Panc1 (cell line): ENCODE results near the gene FAN1. TPM values are rescaled to one million over a fixed set of nuclear protein-coding genes. Genes with fewer than 3 reads are reported as not detected.

Experiments
- ATAC-seq: fragments of 200-7000 bp; cut with Tn5 transposase; 2 replicates; pipeline ENCODE4 v1.9.1; 2020; ENCODE audit warnings: mild to moderate bottlenecking, moderate library complexity
- BruUV-seq: library from RNA; stranded (reverse); fragments of 400-500 nt; replicated peaks from 2 replicates; lab custom pipeline; 2021; lab: Mats Ljungman, UMichigan
- CTCF ChIA-PET: fragments of 300-600 bp; sonication (Branson Sonifier 250); formaldehyde crosslinking; loops from one replicate; lab custom pipeline; 2022; ENCODE audit warnings: antibody characterized with exemption; lab: Charles Lee
- POLR2A ChIA-PET: fragments of 300-600 bp; sonication (Branson Sonifier 250); formaldehyde crosslinking; loops from one replicate; lab custom pipeline; 2022; ENCODE audit warnings: antibody characterized with exemption; lab: Charles Lee
- DNase-seq: peaks from one replicate; pipeline ENCODE4 v3.0.0-alpha.2; 2010; ENCODE audit warnings: low read depth, low spot score
- H3K27ac ChIP-seq: 2 replicates; pipeline ENCODE4 v1.5.1; 2011; ENCODE audit warnings: mild to moderate bottlenecking, low read length, inconsistent platforms
- H3K27me3 ChIP-seq: fragments of 200-500 bp; sonication (Bioruptor generic); 2 replicates; pipeline ENCODE4 v1.6.0; 2014; ENCODE audit warnings: low read length, inconsistent platforms; ENCODE audit not compliant: control insufficient read depth, insufficient read depth
- H3K36me3 ChIP-seq: fragments of 200-500 bp; sonication (Bioruptor generic); 2 replicates; pipeline ENCODE4 v1.5.1; 2014; ENCODE audit warnings: inconsistent platforms, mild to moderate bottlenecking, low read length, moderate library complexity; ENCODE audit not compliant: control insufficient read depth, insufficient read depth
- H3K4me1 ChIP-seq: 2 replicates; pipeline ENCODE4 v1.5.1; 2011; ENCODE audit warnings: inconsistent platforms, mild to moderate bottlenecking, low read length, moderate library complexity; ENCODE audit not compliant: control insufficient read depth, insufficient read depth
- H3K4me3 ChIP-seq, 2 experiments: 2 replicates each; pipeline ENCODE4 v1.5.1; 2011 to 2012; ENCODE audit warnings: low read depth in 2 of 2, low read length in 2 of 2, mild to moderate bottlenecking in 2 of 2, inconsistent platforms in 1 of 2, moderate library complexity in 1 of 2
- H3K9me3 ChIP-seq: fragments of 200-500 bp; sonication (Bioruptor generic); 2 replicates; pipeline ENCODE4 v1.5.1; 2014; ENCODE audit warnings: low read depth, mild to moderate bottlenecking, inconsistent platforms, low read length, moderate library complexity; ENCODE audit not compliant: control insufficient read depth, insufficient read depth
- POLR2AphosphoS5 ChIP-seq: IDR thresholded peaks from 2 replicates; pipeline ENCODE4 v1.6.1; 2012; ENCODE audit warnings: mild to moderate bottlenecking, low read depth, low read length, moderate library complexity
- SIN3A ChIP-seq: IDR thresholded peaks from 2 replicates; pipeline ENCODE4 v1.6.1; 2012; ENCODE audit warnings: low read depth, mild to moderate bottlenecking, low read length, moderate library complexity, borderline replicate concordance; ENCODE audit not compliant: insufficient read depth
- TCF7L2 ChIP-seq: IDR thresholded peaks from 2 replicates; pipeline ENCODE4 v1.6.1; 2011; ENCODE audit warnings: mild to moderate bottlenecking, low read depth, low read length, inconsistent platforms
- in situ Hi-C: cut with HindIII; loops from 2 replicates; pipeline ENCODE4 v1.10.0; 2016; ENCODE audit warnings: low sequenced_read_pairs, low pct_unique_long_range_greater_than_20kb
- intact Hi-C: fragments of 100-400 bp; cut with micrococcal nuclease; formaldehyde crosslinking; loops from one replicate; pipeline ENCODE4 v1.10.0; 2022; ENCODE audit not compliant: unreplicated experiment
- total RNA-seq: library from RNA; stranded (reverse); gene quantifications from one replicate; pipeline ENCODE4 v1.2.1, GENCODE V29; 2021; ENCODE audit not compliant: unreplicated experiment
- TF ChIP-seq, protein P1 (sequence below): fragments of 450-650 bp; IDR thresholded peaks from 2 replicates; pipeline ENCODE4 v1.5.1; 2017; ENCODE audit warnings: mild to moderate bottlenecking
- TF ChIP-seq, protein P2 (sequence below), 2 experiments: IDR thresholded peaks; 2 replicates each; pipeline ENCODE4 v1.6.1; 2011 to 2012; ENCODE audit warnings: low read depth in 2 of 2, control low read depth in 1 of 2, low read length in 1 of 2, mild to moderate bottlenecking in 1 of 2, moderate library complexity in 1 of 2; ENCODE audit not compliant: insufficient read depth in 1 of 2

The FAN1 gene
- total RNA-seq, 1 experiment from 2014 or later, result 16.4 TPM

DNA sequence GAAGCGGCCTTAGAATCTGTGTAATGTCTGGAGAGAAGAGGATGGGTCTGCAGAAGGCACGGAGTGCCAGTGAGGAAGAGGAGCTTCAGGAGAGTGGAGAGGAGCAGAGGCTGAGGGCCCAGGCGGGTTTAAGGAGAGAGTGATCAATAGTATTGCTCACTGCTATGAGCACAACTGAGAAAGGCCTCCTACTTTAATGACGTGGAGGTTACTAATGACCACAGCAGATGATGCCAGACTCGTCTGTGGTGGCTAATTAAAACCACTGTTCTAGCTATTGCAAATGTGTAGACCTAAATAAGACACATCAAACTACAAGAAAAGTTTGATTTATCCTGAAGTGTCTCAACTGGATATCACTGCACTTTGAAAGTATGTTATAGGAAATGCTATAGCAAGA lies 54.5 kb downstream of the FAN1 start:
- Histone ChIP-seq H3K27ac (no peak overlapping the region), H3K36me3 (peaks cover 9% of the 10 kb centered on the region), H3K27me3 (no peaks in the 10 kb centered on the region), H3K4me1 (no peaks in the 10 kb centered on the region), H3K9me3 (no peaks in the 10 kb centered on the region), H3K4me3 (no peak overlapping the region)
- in situ Hi-C loops (no loop called here), intact Hi-C loops (no loop called here)
- ChIA-PET POLR2A (no interaction called here), CTCF (no interaction called here)
- BruUV-seq, result no TSS peak
- TF ChIP-seq SIN3A (no peak), TCF7L2 (no peak), POLR2AphosphoS5 (no peak)
- TF ChIP-seq, protein P1, sequence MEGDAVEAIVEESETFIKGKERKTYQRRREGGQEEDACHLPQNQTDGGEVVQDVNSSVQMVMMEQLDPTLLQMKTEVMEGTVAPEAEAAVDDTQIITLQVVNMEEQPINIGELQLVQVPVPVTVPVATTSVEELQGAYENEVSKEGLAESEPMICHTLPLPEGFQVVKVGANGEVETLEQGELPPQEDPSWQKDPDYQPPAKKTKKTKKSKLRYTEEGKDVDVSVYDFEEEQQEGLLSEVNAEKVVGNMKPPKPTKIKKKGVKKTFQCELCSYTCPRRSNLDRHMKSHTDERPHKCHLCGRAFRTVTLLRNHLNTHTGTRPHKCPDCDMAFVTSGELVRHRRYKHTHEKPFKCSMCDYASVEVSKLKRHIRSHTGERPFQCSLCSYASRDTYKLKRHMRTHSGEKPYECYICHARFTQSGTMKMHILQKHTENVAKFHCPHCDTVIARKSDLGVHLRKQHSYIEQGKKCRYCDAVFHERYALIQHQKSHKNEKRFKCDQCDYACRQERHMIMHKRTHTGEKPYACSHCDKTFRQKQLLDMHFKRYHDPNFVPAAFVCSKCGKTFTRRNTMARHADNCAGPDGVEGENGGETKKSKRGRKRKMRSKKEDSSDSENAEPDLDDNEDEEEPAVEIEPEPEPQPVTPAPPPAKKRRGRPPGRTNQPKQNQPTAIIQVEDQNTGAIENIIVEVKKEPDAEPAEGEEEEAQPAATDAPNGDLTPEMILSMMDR, result no peak
- TF ChIP-seq, protein P2, sequence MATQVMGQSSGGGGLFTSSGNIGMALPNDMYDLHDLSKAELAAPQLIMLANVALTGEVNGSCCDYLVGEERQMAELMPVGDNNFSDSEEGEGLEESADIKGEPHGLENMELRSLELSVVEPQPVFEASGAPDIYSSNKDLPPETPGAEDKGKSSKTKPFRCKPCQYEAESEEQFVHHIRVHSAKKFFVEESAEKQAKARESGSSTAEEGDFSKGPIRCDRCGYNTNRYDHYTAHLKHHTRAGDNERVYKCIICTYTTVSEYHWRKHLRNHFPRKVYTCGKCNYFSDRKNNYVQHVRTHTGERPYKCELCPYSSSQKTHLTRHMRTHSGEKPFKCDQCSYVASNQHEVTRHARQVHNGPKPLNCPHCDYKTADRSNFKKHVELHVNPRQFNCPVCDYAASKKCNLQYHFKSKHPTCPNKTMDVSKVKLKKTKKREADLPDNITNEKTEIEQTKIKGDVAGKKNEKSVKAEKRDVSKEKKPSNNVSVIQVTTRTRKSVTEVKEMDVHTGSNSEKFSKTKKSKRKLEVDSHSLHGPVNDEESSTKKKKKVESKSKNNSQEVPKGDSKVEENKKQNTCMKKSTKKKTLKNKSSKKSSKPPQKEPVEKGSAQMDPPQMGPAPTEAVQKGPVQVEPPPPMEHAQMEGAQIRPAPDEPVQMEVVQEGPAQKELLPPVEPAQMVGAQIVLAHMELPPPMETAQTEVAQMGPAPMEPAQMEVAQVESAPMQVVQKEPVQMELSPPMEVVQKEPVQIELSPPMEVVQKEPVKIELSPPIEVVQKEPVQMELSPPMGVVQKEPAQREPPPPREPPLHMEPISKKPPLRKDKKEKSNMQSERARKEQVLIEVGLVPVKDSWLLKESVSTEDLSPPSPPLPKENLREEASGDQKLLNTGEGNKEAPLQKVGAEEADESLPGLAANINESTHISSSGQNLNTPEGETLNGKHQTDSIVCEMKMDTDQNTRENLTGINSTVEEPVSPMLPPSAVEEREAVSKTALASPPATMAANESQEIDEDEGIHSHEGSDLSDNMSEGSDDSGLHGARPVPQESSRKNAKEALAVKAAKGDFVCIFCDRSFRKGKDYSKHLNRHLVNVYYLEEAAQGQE (IDR thresholded peaks at IDR 0.05; ENCODE audit: insufficient read depth in 1 of 2, low read depth in 2 of 2, low read length in 1 of 2), result no peak
- DNase-seq, result no peak
- no peak for ATAC-seq

DNA sequence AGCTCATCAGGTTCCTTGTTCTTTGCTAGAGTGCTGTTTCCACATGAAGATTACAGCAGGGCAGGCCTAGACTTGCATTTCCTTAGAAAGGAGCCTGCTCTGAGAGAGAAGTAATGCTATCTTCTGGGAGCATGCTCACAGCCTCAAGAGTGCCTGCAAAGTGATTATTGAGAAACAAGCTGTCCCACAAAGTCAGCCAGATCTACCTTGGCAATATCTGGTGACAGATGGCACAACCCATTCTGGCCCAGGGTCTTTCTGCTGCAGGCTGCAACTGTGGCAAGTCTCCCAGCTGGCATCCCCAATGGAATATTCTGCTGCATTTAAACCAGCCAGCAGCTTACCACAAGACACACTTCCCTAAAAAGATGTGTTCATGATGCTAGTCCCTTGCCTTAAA lies 58.4 kb downstream of the FAN1 start:
- DNase-seq, result no peak
- H3K27me3 ChIP-seq, result no peaks in the 10 kb centered on the region
- no TSS peak for BruUV-seq
- TF ChIP-seq, protein P1, result no peak
- H3K9me3 ChIP-seq, result no peaks in the 10 kb centered on the region
- no peak overlapping the region for H3K27ac ChIP-seq
- H3K36me3 ChIP-seq, result peaks cover 15% of the 10 kb centered on the region
- ChIA-PET POLR2A (no interaction called here), CTCF (no interaction called here)
- H3K4me3 ChIP-seq, result no peak overlapping the region
- intact Hi-C loops (no loop called here), in situ Hi-C loops (no loop called here)
- ATAC-seq, result no peak
- H3K4me1 ChIP-seq, result no peaks in the 10 kb centered on the region

DNA sequence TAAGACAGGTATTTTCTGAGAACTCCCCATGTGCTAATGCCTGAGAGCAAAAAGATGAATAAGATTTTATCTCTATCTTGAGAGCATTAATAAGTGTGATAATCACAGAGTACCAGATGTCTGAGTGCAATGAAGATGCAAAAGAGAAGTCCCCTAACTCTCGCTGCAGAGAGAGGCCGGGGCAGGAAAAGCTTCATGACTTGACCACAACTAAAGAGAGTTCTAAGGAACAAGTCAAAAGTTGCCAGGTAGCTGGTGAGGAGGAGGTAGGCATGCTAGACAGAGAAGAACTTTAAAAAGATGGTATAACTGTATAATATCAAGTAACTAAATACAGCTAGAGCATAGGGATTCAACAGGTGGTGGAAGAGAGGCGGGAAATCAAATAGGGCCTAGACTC lies 58.9 kb downstream of the FAN1 start:
- CTCF ChIA-PET, result no interaction called here
- in situ Hi-C loops, result no loop called here
- H3K36me3 ChIP-seq, result peaks cover 16% of the 10 kb centered on the region

More for the DNA sequence above, 58.9 kb downstream of the FAN1 start:
- H3K27me3 ChIP-seq, result no peaks in the 10 kb centered on the region
- H3K9me3 ChIP-seq, result no peaks in the 10 kb centered on the region
- H3K4me3 ChIP-seq, result no peak overlapping the region
- no peak for ATAC-seq
- no peak overlapping the region for H3K27ac ChIP-seq
- no TSS peak for BruUV-seq
- DNase-seq, result no peak
- POLR2A ChIA-PET, result no interaction called here
- TF ChIP-seq POLR2AphosphoS5 (no peak), SIN3A (no peak), TCF7L2 (no peak)
- TF ChIP-seq, protein P2 (IDR thresholded peaks at IDR 0.05; ENCODE audit: insufficient read depth in 1 of 2, low read depth in 2 of 2, low read length in 1 of 2), result no peak
- TF ChIP-seq, protein P1, result no peak
- intact Hi-C loops, result no loop called here
- H3K4me1 ChIP-seq, result no peaks in the 10 kb centered on the region
